ENCODE results near the gene CA14.
A peak's percentile ranks its signal among the peaks of the same experiment; 100 is the strongest.
"Not testable (repeated sequence)": the region's sequence is repeated elsewhere in the genome, so short reads cannot be mapped to it uniquely, and the experiment has no call there.

Gene CA14

DNA sequence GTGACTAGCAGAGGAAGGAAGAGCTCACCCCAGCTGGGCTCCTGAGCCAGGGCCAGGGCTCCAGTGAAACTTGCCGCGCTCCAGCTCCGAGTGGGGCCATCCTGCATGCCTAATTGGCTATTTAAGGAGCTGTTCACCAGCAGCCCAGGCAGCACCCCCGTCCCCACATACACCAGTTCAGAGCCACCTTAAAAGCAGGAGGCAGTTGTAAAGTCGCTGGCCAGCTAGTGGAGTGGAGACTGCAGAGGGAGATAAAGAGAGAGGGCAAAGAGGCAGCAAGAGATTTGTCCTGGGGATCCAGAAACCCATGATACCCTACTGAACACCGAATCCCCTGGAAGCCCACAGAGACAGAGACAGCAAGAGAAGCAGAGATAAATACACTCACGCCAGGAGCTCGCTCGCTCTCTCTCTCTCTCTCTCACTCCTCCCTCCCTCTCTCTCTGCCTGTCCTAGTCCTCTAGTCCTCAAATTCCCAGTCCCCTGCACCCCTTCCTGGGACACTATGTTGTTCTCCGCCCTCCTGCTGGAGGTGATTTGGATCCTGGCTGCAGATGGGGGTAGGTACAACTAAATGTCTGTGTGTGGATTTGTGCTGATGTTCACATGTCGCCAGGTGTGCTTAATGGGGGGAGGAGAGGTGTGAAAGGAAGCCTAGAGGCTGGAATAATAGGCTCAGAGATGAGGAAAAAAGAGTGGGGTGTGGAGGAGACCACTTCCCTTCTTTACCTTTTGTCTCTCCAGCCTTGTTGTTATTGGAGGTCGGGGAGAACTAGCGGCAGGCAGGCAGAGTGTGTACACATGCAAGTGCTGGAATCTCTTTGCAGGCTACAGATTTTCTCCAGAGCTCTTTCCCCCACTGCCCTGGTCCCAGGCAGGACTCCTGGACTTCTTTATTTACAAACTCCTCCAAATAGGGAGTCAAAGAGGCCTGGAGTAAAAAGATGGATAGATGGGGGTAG, at the start of gene CA14:
CA14 (plus strand) TSS at position 151 of the 962 bp plus-strand sequence; CDS start at position 506, 355 bp downstream.
- DNase-seq (ENCODE audit: low spot score): no peak

DNA sequence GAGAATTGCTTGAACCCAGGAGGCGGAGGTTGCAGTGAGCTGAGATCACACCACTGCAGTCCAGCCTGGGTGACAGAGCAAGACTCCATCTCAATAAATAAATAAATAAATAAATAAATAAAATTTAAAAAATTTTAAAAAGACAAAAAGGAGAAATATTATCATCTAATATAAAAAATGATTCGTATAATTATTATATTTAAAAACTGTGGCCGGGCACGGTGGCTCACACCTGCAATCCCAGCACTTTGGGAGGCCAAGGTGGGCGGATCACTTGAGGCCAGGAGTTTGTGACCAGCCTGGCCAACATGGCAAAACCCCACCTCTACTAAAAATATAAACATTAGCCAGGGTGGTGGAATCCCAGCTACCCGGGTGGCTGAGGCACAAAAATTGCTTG, 49.1 kb upstream of the CA14 start:
- DNase-seq (ENCODE audit: low spot score): not testable (repeated sequence)

DNA sequence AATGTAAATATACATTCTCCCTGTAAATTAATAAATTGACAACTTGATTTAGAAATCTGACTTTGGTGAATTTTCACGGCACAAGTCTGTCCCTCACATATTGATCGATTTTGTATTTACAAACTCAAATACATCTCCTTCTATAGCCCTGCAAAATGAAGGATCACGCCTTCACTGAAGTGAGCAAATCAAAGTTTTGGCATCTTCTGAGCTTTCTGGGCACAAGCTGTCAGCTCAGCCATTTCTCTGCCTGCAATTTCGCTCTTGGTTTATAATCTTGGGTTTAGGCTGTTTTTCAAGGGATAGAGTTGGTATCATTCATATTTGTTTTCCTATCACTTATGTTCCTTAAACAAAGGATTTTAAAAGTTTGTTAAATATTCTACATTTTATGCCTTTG, 47.5 kb upstream of the CA14 start:
- DNase-seq (ENCODE audit: low spot score): no peak

DNA sequence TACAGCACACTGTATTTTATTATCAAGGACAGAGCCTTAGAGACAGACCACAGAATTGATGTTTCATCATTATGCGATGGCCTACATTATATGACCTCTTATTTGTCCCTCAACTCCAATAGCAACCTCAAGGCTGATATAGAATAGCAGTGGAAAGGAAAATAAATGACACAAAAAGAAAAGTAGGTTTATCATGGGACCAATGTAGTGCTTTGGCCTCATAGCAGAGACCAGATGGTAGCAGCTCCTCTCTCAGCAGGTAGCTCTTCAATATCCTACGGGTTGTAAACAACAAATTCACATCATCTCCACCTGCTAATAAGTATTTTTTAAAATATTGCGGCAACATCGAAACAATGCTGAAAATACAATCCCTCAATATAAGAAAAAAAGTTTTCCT, 46.9 kb upstream of the CA14 start:
- DNase-seq (ENCODE audit: low spot score): no peak

DNA sequence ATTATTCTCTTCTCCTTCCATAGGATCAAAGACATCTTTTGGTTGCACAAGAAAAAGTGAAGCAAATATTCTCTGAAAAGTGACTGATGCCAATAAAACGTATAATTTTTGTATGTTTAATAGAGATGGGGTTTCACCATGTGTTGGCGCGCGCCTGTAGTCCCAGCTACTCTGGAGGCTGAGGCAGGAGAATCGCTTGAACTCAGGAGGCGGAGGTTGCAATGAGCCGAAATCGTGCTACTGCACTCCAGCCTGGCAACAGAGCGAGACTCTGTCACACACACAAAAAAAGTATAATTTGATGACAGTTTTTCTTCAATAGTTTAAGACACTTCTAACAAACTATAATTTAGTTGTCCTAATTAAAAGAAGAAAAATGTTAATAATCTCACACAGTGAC, 45.5 kb upstream of the CA14 start:
- DNase-seq (ENCODE audit: low spot score): no peak

DNA sequence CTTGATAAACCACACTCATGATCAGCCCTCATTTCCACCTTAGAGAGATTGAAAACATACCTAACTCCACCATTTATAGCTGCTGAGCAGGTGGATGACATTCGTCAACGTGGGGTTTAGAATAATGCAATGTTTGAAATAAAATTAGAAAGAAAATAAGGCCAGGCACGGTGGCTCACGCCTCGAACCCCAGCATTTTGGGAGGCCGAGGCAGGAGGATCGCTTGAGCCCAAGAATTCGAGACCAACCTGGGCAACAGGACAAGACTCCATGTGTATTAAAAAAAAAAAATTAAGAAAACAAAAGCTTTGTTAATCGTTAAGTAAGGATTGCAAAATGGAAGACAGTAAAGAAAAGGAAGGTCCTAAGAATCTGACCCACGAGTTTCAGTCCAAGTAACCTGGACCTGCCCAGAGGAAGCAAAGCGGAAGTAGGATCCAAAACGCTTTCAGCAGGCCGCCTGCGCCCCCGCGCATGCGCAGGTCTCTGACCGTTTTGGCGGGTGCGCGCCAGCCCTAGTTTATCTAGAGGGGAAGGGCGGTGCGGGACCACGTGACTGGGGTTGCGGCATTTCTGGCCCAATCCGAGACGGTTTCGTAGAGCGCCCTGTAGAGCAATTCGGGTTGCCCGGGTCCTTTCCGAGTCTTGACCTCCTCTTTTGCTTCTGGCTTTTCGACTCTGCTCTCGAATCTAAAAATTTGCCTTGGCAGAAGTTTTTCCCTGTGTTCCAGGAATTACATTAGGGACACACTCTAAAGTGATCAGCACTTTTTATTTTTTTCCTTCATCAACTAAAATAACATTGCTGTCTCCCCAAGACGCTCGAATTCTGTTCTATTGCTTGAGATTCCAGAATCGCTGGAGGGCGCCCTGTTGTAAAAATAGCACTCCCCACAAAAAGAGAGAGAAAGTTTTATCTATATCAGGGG, 44.1 kb upstream of the CA14 start:
- DNase-seq (ENCODE audit: low spot score): peak; percentile 91

DNA sequence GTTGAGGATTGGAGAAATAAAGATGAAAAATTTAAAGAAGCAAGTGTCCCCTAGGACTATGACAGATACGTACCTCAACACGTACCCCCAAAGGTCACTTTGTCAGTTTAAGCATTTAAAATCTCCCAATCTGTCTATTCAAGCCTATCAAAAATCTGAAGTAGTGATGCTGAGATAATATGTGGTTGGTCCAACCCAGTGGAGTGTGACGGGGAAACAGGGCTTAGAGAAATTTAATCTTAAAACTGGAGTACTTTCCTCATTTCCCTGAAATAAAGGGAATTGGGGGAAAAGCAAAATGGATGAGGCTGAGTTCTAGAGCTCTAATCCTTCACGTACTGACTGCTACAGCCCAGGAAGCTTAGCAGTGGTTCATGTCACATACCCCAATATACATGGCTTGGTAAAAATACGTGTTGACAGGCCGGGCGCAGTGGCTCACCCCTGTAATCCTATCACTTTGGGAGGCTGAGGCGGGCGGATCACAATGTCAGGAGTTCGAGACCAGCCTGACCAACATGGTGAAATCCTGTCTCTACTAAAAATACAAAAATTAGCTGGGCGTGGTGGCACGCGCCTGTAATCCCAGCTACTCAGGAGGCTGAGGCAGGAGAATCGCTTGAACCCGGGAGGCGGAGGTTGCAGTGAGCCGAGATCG, 43.3 kb upstream of the CA14 start:
- not testable (repeated sequence) for DNase-seq (ENCODE audit: low spot score)

DNA sequence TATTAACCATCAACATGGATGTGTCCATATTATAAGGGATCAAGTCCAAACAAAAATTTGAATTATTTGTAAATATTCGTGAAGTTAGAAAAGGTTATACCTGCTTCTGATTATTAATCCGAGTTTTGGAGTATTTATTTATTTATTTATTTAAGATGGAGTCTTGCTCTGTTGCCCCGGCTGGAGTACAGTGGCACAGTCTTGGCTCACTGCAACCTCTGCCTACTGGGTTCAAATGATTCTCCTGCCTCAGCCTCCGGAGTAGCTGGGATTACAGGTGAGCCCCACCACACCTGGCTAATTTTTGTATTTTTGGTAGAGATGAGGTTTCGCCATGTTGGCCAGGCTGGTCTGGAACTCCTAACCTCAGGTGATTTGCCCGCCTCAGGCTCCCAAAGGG, 41.7 kb upstream of the CA14 start:
- DNase-seq (ENCODE audit: low spot score): not testable (repeated sequence)

DNA sequence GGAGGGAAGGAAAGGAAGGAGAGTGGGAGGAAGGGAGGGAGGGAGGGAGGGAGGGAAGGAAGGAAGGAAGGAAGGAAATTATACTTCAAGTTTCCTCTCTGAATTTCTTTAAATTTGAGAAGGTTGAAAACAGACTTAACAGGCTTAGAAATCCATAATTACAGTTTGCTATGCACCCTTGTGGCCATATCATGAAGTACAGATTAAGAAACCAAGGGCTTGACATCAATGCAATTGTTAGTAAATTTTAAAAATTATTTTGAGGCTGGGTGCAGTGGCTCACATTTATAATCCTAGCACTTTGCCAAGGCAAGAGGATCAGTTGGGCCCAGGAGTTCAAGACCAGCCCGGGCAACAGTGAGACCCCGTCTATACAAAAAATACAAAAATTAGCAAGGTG, 36.0 kb upstream of the CA14 start:
- peak; percentile 44 for DNase-seq (ENCODE audit: low spot score)

DNA sequence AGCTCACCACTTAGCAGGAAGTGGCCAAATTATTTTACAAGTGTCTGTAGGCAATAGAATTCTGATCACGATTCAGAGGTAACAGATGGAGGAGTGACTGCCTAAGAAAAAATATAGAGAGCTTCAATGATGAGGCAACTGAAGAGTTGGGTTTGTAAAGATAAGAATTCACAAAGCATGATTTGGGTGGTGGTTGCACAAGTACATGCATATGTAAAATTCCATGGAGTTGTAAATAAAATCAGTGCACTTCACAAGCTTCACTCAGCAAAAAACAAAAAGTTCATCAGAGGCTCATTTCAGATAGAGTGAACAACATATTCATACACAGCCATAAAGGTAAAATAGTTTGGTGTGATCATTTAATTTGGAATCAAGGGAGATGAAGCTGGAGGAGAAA, 32.6 kb upstream of the CA14 start:
- no peak for DNase-seq (ENCODE audit: low spot score)

DNA sequence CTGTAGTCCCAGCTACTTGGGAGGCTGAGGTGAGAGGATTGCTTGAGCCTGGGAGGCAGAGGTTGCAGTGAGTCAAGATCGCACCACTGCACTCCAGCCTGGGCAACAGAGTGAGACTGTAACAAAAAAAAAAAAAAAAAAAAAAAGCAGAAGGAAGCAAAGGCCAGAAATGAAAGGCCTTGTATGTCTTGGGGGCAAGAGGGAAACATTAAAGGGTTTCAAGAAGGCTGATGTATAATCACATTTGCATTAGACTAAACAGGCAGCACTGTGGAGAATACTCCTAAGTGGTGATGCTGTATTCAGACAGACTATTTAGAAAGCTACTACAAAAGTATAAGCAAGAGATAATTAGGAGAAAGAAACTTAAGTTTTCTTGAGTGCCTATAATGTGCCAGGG, 32.0 kb upstream of the CA14 start:
- no peak for DNase-seq (ENCODE audit: low spot score)

DNA sequence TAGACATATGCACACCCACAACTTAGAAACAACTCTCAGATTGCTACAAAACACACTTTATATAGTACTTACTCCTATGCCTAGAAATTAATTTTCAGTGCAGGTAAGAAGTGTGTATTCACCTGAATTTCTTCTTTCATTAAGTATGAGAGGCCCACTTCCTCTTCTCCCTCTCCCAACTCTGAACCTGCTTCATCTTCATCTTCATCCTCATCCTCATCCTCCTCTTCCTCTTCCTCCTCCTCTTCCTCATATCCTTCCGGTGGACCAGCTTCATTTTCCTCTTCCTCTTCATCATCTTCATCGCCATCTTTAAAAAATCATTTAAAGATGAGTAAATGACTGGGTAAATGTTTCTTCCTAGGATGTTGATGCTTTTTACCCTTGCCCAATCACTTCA, 31.1 kb upstream of the CA14 start:
- no peak for DNase-seq (ENCODE audit: low spot score)

DNA sequence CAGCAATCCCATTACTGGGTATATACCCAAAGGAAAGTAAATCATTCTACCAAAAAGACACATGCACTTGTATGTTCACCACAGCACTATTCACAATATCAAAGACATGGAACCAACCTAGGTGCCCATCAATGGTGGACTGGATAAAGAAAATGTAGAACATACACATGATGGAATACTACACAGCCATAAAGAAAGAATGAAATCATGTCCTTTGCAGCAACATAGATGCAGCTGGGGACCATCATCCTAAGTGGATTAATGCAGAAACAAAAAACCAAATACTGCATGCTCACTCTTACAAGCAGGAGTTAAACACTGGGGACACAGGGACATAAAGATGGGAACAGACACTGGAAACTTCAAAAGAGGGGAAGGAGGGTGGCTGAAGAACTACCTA, 30.3 kb upstream of the CA14 start:
- DNase-seq (ENCODE audit: low spot score): no peak

DNA sequence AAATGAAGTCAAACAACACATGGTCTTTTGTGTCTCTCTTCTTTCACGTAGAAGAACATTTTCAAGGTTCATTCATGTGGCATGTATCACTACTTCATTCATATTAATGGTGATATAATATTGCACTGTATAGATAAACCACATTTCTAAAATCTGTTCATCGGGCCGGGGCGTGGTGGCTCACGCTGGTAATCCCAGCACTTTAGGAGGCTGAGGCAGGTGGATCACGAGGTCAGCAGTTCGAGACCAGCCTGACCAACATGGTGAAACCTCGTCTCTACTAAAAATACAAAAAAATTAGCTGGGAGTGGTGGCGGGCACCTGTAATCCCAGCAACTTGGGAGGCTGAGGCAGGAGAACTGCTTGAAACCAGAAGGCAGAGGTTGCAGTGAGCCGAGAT, 29.3 kb upstream of the CA14 start:
- DNase-seq (ENCODE audit: low spot score): not testable (repeated sequence)

DNA sequence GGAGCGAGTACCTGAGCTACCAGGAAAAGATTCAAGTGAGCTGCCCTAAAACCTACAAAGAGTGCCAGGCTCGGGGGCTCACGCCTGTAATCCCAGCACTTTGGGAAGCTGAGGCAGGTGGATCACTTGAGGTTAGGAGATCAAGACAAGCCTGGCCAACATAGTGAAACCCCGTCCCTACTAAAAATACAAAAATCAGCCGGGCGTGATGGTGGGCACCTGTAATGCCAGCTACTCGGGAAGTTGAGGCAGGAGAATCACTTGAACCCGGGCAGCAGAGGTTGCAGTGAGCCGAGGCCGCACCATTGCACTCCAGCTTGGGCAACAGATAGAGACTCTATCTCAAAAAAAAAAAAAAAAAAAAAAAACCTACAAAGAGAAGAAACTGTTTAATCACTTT, 24.7 kb upstream of the CA14 start:
- DNase-seq (ENCODE audit: low spot score): not testable (repeated sequence)

DNA sequence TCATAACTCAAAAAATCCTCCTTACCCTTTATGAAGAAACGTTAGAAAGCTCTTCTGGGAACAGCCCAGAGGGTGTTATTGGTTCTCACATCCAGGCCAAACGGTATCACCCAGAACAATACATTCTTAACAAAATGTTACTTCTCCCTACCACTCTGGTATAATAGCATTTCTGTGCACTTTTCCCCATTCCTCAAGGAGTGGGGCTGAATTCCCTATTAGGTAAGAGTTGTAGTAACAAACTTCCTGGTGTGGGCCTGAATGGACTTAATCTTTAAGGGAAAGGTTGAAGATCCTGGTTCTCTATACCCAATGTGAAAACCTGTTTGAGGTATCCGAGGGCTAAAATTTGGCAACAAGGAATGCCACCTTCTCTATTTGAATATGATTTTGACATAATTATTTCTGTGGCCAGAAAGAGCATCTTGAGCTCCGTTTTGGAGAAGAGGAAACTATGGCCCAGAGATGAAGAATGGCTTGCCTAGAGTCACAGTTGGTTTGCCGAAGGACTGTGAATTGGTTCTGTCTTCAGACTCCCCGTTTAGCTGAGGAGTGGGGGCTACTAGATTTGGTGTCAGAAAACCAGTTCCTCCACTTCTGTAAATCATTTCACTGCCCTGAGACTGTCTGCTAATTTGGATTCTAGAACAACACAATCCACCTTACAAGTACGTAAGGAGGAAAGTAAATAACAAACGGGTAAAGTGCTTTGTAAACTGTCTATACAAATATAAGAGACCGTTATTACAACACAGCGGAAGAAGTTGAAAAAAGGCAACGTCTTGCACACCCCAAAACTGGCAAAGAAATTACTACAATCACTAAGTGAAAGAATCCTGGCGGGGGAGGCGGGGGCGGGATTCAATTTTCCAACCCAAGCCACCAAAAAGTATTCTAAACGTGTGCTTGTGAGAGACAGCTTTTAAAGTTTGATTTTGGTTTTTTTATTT, 23.9 kb upstream of the CA14 start:
- DNase-seq (ENCODE audit: low spot score): peak; percentile 21

DNA sequence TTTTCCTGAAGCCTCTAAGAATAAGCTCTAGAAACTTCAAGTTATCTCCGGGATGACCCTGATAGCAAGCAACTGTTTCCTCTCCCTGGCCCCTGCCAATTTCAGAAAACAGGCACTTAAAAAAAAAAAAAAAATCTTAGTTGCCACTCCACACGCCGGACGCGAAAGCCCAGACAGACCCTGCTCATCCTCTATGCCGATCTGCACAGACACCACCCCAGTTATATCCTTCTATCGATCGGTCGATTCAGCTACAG, 23.3 kb upstream of the CA14 start:
- no peak for DNase-seq (ENCODE audit: low spot score)

DNA sequence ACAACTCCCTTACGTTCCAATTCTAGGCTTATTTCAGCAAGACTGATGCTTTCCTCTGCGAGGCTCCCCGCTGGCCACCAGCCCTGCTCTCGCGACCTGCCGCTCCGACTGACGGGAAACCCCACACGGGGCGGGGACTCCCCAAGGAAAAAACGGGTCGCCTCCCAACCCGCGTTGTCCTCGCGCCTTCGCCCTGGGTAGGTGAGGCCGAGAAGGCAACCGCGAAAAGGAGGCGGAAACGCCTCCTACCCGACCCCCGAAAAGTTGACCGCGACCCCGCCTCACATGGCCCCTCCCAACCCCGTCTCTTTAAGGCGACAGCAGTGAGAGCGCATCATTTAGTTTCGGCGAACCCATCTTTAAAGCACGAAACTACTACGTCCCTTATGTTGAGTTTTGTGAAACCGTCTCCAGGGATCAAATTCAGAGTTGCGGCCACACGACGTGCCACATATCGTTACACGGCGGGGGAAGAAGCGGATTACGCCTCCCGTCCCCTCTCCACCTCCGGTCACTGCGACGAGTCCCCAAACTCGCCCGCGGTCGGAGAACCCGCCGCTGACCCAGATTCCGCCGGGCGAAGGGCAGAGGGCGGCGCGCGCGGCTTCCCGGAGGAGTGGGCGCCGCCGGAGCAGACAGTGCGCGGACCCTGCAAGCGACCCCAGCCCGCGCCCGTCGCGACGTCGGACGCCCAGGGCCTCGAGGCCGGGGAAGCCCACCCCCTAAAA, 22.8 kb upstream of the CA14 start:
- DNase-seq (ENCODE audit: low spot score): peak; percentile 83

DNA sequence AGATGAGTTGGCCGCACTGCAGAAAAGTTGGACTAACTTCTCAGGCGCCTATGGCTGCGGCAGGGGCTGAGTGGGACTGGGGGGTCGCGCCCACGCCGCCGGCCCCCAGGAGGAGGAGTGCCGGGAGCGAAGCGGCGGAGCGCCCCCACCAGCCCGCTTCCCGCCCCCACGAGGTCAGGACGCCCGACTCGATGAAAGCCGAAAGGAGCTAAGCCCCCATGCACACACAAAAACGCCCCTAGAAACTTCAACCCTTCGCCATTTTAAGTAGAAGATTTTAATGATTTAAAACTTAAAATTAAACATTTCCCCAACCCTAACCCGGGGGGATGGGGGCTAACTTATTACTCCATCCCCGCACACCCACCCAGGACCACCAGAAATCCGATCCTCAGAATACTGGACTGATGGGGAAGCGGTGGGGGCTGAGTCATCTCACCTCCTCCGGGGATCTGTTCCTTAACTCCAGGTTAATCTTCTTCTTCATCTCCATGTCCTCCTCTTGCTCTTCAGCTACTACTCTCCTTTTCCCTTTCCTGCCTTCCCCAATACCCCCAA, 22.2 kb upstream of the CA14 start:
- peak; percentile 52 for DNase-seq (ENCODE audit: low spot score)

DNA sequence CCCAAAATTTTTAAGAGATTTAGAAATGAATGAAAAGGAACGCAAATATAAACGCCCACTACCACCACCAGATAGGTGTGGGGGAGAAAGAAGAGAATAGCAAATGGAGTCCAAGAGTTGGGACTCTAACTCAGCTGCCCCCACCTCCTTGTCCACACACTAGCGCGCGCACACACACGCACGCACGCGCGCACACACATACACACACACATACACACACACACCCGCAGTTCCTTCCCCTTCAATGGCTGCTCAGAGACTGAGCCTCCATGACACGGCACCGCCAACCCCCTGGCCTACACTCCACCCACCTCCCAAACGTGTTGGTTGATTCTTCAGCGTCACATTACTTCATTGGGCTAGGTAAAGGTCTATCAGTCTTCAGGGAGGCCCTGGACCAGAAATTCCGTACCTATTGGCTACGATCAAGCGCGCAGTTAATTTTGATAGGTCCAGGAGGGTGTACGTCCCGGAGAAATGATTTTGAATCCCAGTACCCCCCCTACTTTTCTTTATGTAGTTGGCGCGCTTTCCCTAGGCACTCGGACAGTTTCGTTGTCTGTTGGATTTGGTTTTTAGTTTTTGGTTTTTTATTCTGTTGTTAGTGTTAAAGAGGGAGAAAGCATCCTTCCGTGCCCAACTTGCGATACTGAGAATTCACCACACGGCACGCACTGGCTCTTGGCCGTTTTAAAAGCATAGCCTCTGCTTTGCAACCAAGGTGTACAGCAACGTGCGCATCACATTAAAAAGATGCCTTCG, 21.5 kb upstream of the CA14 start, which contains the start of gene ANP32E:
ANP32E (minus strand) TSS at position 261 of the 762 bp plus-strand sequence. CDS start 326 bp downstream, outside the sequence.
- DNase-seq (ENCODE audit: low spot score): peak; percentile 99

Data from hepatic stellate cell (primary cell).